PC-9 (cell line): ENCODE measurements around the gene PARP16. TPM values are rescaled to one million over a fixed set of nuclear protein-coding genes. Genes with fewer than 3 reads are reported as not detected.

Experiments
- BruUV-seq: library from RNA; stranded (reverse); fragments of 400-500 nt; replicated peaks from 2 replicates; lab custom pipeline; 2021; lab: Mats Ljungman, UMichigan
- CTCF ChIA-PET: fragments of 300-600 bp; sonication (Branson Sonifier 250); formaldehyde crosslinking; loops from one replicate; lab custom pipeline; 2022; ENCODE audit warnings: antibody characterized with exemption; lab: Charles Lee
- POLR2A ChIA-PET: fragments of 300-600 bp; sonication (Branson Sonifier 250); formaldehyde crosslinking; loops from one replicate; lab custom pipeline; 2022; ENCODE audit warnings: antibody characterized with exemption; ENCODE audit not compliant: unreplicated experiment; lab: Charles Lee
- DNase-seq, 2 experiments: peaks; one replicate each; pipeline versions ENCODE4 v3.0.0 to v3.0.0-alpha.2; 2015 to 2022; ENCODE audit warnings: mixed read lengths in 1 of 2
- H2AFZ ChIP-seq: fragments of 200-600 bp; sonication (generic); 2 replicates; pipeline ENCODE4 v1.8.1; 2017; ENCODE audit warnings: antibody characterized with exemption
- H3F3A ChIP-seq: fragments of 200-600 bp; sonication (generic); 2 replicates; pipeline ENCODE4 v1.8.1; 2017; ENCODE audit warnings: antibody characterized with exemption, mild to moderate bottlenecking, low read depth; ENCODE audit not compliant: insufficient read depth
- H3K27ac ChIP-seq: fragments of 200-600 bp; sonication (generic); 2 replicates; pipeline ENCODE4 v1.6.1; 2016; ENCODE audit warnings: mixed run types
- H3K27me3 ChIP-seq: fragments of 200-600 bp; sonication (generic); 2 replicates; pipeline ENCODE4 v1.6.1; 2016; ENCODE audit warnings: low read depth, mixed run types; ENCODE audit not compliant: insufficient read depth
- H3K36me3 ChIP-seq: fragments of 200-600 bp; sonication (generic); 2 replicates; pipeline ENCODE4 v1.6.1; 2016; ENCODE audit warnings: low read depth, mixed run types
- H3K4me1 ChIP-seq: fragments of 200-600 bp; sonication (generic); replicated peaks from 2 replicates; pipeline ENCODE4 v1.6.1; 2016; ENCODE audit warnings: mixed run types; ENCODE audit not compliant: insufficient read depth
- H3K4me2 ChIP-seq: fragments of 200-600 bp; sonication (generic); 2 replicates; pipeline ENCODE4 v1.6.1; 2017; ENCODE audit warnings: mixed run types
- H3K4me3 ChIP-seq: fragments of 200-600 bp; sonication (generic); 2 replicates; pipeline ENCODE4 v1.6.1; 2016; ENCODE audit warnings: mixed run types
- H3K79me2 ChIP-seq: fragments of 200-600 bp; sonication (generic); 2 replicates; pipeline ENCODE4 v1.6.1; 2017; ENCODE audit warnings: low read depth, mixed run types
- H3K9me2 ChIP-seq: fragments of 200-600 bp; sonication (generic); 2 replicates; pipeline ENCODE4 v1.8.1; 2017; ENCODE audit warnings: mild to moderate bottlenecking; ENCODE audit not compliant: insufficient read depth
- H3K9me3 ChIP-seq: fragments of 200-600 bp; sonication (generic); 2 replicates; pipeline ENCODE4 v1.8.1; 2016; ENCODE audit warnings: low read depth; ENCODE audit not compliant: insufficient read depth
- H4K20me1 ChIP-seq: fragments of 200-600 bp; sonication (generic); 2 replicates; pipeline ENCODE4 v1.8.1; 2017; ENCODE audit not compliant: insufficient read depth
- CTCF ChIP-seq: fragments of 200-600 bp; sonication (generic); conservative IDR thresholded peaks from 2 replicates; pipeline ENCODE4 v1.6.1; 2017; ENCODE audit warnings: mixed run types, antibody characterized with exemption, mild to moderate bottlenecking, moderate library complexity
- EZH2 ChIP-seq: fragments of 200-600 bp; sonication (generic); IDR thresholded peaks from 2 replicates; pipeline ENCODE4 v1.8.0; 2017; ENCODE audit warnings: antibody characterized with exemption, low read depth
- intact Hi-C: fragments of 100-400 bp; cut with micrococcal nuclease; formaldehyde crosslinking; loops from one replicate; pipeline ENCODE4 v1.10.0; 2022; ENCODE audit not compliant: unreplicated experiment
- total RNA-seq: library from RNA; stranded (reverse); gene quantifications from 2 replicates; pipeline ENCODE4 v1.2.3, GENCODE V29; 2021

The PARP16 gene
- total RNA-seq, 1 experiment from 2014 or later = 12.3 TPM

- H3K27ac ChIP-seq = no peak overlapping the region
- H3K79me2 ChIP-seq = no peaks in the 10 kb centered on the region
- H4K20me1 ChIP-seq = no peaks in the 10 kb centered on the region
- no TSS peak for BruUV-seq
- no peaks in the 10 kb centered on the region for H3K4me1 ChIP-seq
- no peaks in the 10 kb centered on the region for H3K9me2 ChIP-seq
- TF ChIP-seq CTCF = no peak
- TF ChIP-seq EZH2 = no peak
- H3K4me3 ChIP-seq = no peak overlapping the region
- DNase-seq = no peak
- no peak overlapping the region for H2AFZ ChIP-seq
- H3K27me3 ChIP-seq = no peaks in the 10 kb centered on the region
- H3K36me3 ChIP-seq = no peaks in the 10 kb centered on the region
- ChIA-PET CTCF (no interaction called here), POLR2A (no interaction called here)
- no peaks in the 10 kb centered on the region for H3K9me3 ChIP-seq
- H3K4me2 ChIP-seq = no peak overlapping the region
- H3F3A ChIP-seq = no peaks in the 10 kb centered on the region
- intact Hi-C loops = no loop called here
Measured at GRCh38 chr15:65222891-65223290, 63.8 kb downstream of the PARP16 start.

GRCh38 chr15:65221697-65222096 lies 65.0 kb downstream of the PARP16 start:
- no peak for TF ChIP-seq CTCF
- TF ChIP-seq EZH2 = no peak
- BruUV-seq = no TSS peak

GRCh38 chr15:65219137-65219536 lies 67.5 kb downstream of the PARP16 start:
- intact Hi-C loops = no loop called here
- no peak overlapping the region for H3K4me3 ChIP-seq
- H3K9me3 ChIP-seq = no peaks in the 10 kb centered on the region
- H3K36me3 ChIP-seq = no peaks in the 10 kb centered on the region
- no peaks in the 10 kb centered on the region for H3K27me3 ChIP-seq
- no peak overlapping the region for H2AFZ ChIP-seq
- H4K20me1 ChIP-seq = no peaks in the 10 kb centered on the region
- TF ChIP-seq CTCF = no peak
- no peak for TF ChIP-seq EZH2
- no peak overlapping the region for H3K27ac ChIP-seq
- H3K79me2 ChIP-seq = no peaks in the 10 kb centered on the region
- no peaks in the 10 kb centered on the region for H3F3A ChIP-seq
- POLR2A ChIA-PET = no interaction called here
- CTCF ChIA-PET = no interaction called here
- BruUV-seq = no TSS peak
- DNase-seq = no peak
- H3K4me1 ChIP-seq = no peaks in the 10 kb centered on the region
- no peaks in the 10 kb centered on the region for H3K9me2 ChIP-seq
- H3K4me2 ChIP-seq = no peak overlapping the region

More at GRCh38 chr15:65221697-65222096, 65.0 kb downstream of the PARP16 start:
- POLR2A ChIA-PET = interaction anchor here (0.5 kb wide), 1 partner anchor 30 kb away, joined by 8 read pairs; no protein-coding TSS in a partner anchor
- H3K4me3 ChIP-seq = no peak overlapping the region
- no peak overlapping the region for H3K4me2 ChIP-seq
- no peaks in the 10 kb centered on the region for H3K9me2 ChIP-seq
- H3K36me3 ChIP-seq = no peaks in the 10 kb centered on the region
- H3K4me1 ChIP-seq = no peaks in the 10 kb centered on the region
- H2AFZ ChIP-seq = no peak overlapping the region
- CTCF ChIA-PET = interaction anchor here (0.5 to 0.8 kb wide), 3 partner anchors 65 to 432 kb away, joined by 4 to 9 read pairs (median 6); partner anchors contain the start of gene PARP16
- no peaks in the 10 kb centered on the region for H3K27me3 ChIP-seq
- intact Hi-C loops = no loop called here
- DNase-seq = no peak
- no peaks in the 10 kb centered on the region for H3K79me2 ChIP-seq
- no peaks in the 10 kb centered on the region for H4K20me1 ChIP-seq
- no peaks in the 10 kb centered on the region for H3F3A ChIP-seq
- H3K27ac ChIP-seq = no peak overlapping the region
- no peaks in the 10 kb centered on the region for H3K9me3 ChIP-seq
